Keratinocyte (primary cell): ENCODE data around the gene MAD1L1. TPM values are rescaled to one million over a fixed set of nuclear protein-coding genes. Genes with fewer than 3 reads are reported as not detected.

Experiments
- DNase-seq: peaks from one replicate; pipeline ENCODE4 v3.0.0-alpha.2; 2011; ENCODE audit warnings: low read depth, missing footprints, low spot score
- FAIRE-seq: peaks from 2 replicates; lab custom pipeline; 2011; peaks lifted over from hg19 to GRCh38; lab: Jason Lieb, UNC
- H2AFZ ChIP-seq: 2 replicates; pipeline ENCODE4 v1.6.0; 2012; ENCODE audit warnings: low read length, control low read depth, inconsistent platforms; ENCODE audit not compliant: control insufficient read depth
- H3K27ac ChIP-seq: 2 replicates; pipeline ENCODE4 v1.5.1; 2011; ENCODE audit warnings: low read length; ENCODE audit not compliant: control insufficient read depth, insufficient read depth
- H3K27me3 ChIP-seq: 3 replicates; pipeline ENCODE4 v1.6.0; 2011; ENCODE audit warnings: low read length; ENCODE audit not compliant: control insufficient read depth, insufficient read depth; ENCODE audit errors: extremely low read depth
- H3K36me3 ChIP-seq, 2 experiments: 2 replicates in 1 of 2; 3 replicates in 1 of 2; pipeline ENCODE4 v1.5.1; 2011; ENCODE audit warnings: low read length in 2 of 2, mild to moderate bottlenecking in 1 of 2; ENCODE audit not compliant: control insufficient read depth in 2 of 2, insufficient read depth in 2 of 2; ENCODE audit errors: extremely low read depth in 1 of 2
- H3K4me1 ChIP-seq: 3 replicates; pipeline ENCODE4 v1.5.1; 2011; ENCODE audit warnings: low read length; ENCODE audit not compliant: control insufficient read depth, insufficient read depth; ENCODE audit errors: extremely low read depth
- H3K4me2 ChIP-seq: 3 replicates; pipeline ENCODE4 v1.6.0; 2011; ENCODE audit warnings: low read depth, low read length; ENCODE audit not compliant: control insufficient read depth, insufficient read depth; ENCODE audit errors: extremely low read depth
- H3K4me3 ChIP-seq, 3 experiments: fragments of 200-600 bp in 1 of 3; sonication (generic) in 1 of 3; 2 replicates in 2 of 3; 3 replicates in 1 of 3; pipeline ENCODE4 v1.5.1; 2011 to 2016; ENCODE audit warnings: low read length in 3 of 3, mild to moderate bottlenecking in 3 of 3, control low read depth in 2 of 3, inconsistent platforms in 1 of 3, low read depth in 1 of 3, mixed read lengths in 1 of 3, mixed run types in 1 of 3, moderate library complexity in 1 of 3; ENCODE audit not compliant: control insufficient read depth in 2 of 3, insufficient read depth in 2 of 3; ENCODE audit errors: extremely low read depth in 1 of 3
- H3K79me2 ChIP-seq: 2 replicates; pipeline ENCODE4 v1.6.0; 2012; ENCODE audit warnings: low read length; ENCODE audit not compliant: control insufficient read depth, insufficient read depth
- H3K9ac ChIP-seq: 3 replicates; pipeline ENCODE4 v1.6.0; 2011; ENCODE audit warnings: low read length; ENCODE audit not compliant: control insufficient read depth, insufficient read depth; ENCODE audit errors: extremely low read depth
- H3K9me1 ChIP-seq: 3 replicates; pipeline ENCODE4 v1.6.0; 2011; ENCODE audit warnings: low read length; ENCODE audit not compliant: control insufficient read depth, insufficient read depth; ENCODE audit errors: extremely low read depth
- H3K9me3 ChIP-seq: 2 replicates; pipeline ENCODE4 v1.5.1; 2012; ENCODE audit warnings: low read depth, low read length; ENCODE audit not compliant: control insufficient read depth
- H4K20me1 ChIP-seq: 3 replicates; pipeline ENCODE4 v1.6.0; 2011; ENCODE audit warnings: low read length; ENCODE audit not compliant: control insufficient read depth, insufficient read depth; ENCODE audit errors: extremely low read depth
- CTCF ChIP-seq, 3 experiments: IDR thresholded peaks in 1 of 3; conservative IDR thresholded peaks in 1 of 3; optimal IDR thresholded peaks in 1 of 3; 2 replicates in 2 of 3; 3 replicates in 1 of 3; pipeline versions ENCODE3 to v1.5.1; 2011; ENCODE audit warnings: low read length in 3 of 3, mild to moderate bottlenecking in 3 of 3, moderate library complexity in 2 of 3, control low read depth in 1 of 3, inconsistent platforms in 1 of 3; ENCODE audit not compliant: insufficient read depth in 2 of 3; ENCODE audit errors: extremely low read depth in 1 of 3
- EZH2 ChIP-seq: IDR thresholded peaks from one replicate; pipeline ENCODE4 v1.6.1; 2012; ENCODE audit warnings: inconsistent platforms, mild to moderate bottlenecking, low read length, moderate library complexity
- dilution Hi-C: fragments of 300-500 bp; cut with MboI; formaldehyde crosslinking; loops from one replicate; pipeline ENCODE4 v1.7.0; 2020; ENCODE audit warnings: low sequenced_read_pairs; ENCODE audit not compliant: extremely low pct_ligation_motif_present
- polyA plus RNA-seq, 5 experiments: library from polyadenylated mRNA; depleted of rRNA in 3 of 5; stranded (reverse) in 3 of 5; stranded (forward) in 1 of 5; unstranded in 1 of 5; fragments of >200 nt; gene quantifications; 1 replicate in 1 of 5; 2 replicates in 3 of 5; 3 replicates in 1 of 5; pipeline versions ENCODE4 v1.2.1 to v1.2.3, GENCODE V29; 2011 to 2012; ENCODE audit warnings: missing spikeins in 2 of 5, low read depth in 1 of 5, low replicate concordance in 1 of 5

MAD1L1 gene
- polyA plus RNA-seq, 1 donor (not counting 4 experiments of a cell fraction or from before 2014, with no cell fraction given) = 18.0 TPM

GRCh38 chr7:1987084-1987535 lies 245.6 kb downstream of the MAD1L1 start:
- H3K79me2 ChIP-seq = no peaks in the 10 kb centered on the region
- no peaks in the 10 kb centered on the region for H3K4me1 ChIP-seq
- no peak overlapping the region for H3K9ac ChIP-seq
- no peak for FAIRE-seq
- no peaks in the 10 kb centered on the region for H3K27me3 ChIP-seq
- H3K9me3 ChIP-seq = no peaks in the 10 kb centered on the region
- dilution Hi-C loops = no loop called here
- no peak for DNase-seq
- H3K27ac ChIP-seq = no peak overlapping the region
- H3K4me3 ChIP-seq = no peak overlapping the region
- TF ChIP-seq CTCF (optimal IDR thresholded peaks at IDR 0.05 in 1 of 3, IDR thresholded peaks at IDR 0.05 in 1 of 3, conservative IDR thresholded peaks at IDR 0.05 in 1 of 3; ENCODE audit: extremely low read depth in 1 of 3, insufficient read depth in 2 of 3, low read length in 3 of 3) (no peak), EZH2 (no peak)
- no peak overlapping the region for H3K4me2 ChIP-seq
- no peaks in the 10 kb centered on the region for H3K36me3 ChIP-seq
- no peaks in the 10 kb centered on the region for H4K20me1 ChIP-seq
- H2AFZ ChIP-seq = no peak overlapping the region
- H3K9me1 ChIP-seq = no peaks in the 10 kb centered on the region

DNA sequence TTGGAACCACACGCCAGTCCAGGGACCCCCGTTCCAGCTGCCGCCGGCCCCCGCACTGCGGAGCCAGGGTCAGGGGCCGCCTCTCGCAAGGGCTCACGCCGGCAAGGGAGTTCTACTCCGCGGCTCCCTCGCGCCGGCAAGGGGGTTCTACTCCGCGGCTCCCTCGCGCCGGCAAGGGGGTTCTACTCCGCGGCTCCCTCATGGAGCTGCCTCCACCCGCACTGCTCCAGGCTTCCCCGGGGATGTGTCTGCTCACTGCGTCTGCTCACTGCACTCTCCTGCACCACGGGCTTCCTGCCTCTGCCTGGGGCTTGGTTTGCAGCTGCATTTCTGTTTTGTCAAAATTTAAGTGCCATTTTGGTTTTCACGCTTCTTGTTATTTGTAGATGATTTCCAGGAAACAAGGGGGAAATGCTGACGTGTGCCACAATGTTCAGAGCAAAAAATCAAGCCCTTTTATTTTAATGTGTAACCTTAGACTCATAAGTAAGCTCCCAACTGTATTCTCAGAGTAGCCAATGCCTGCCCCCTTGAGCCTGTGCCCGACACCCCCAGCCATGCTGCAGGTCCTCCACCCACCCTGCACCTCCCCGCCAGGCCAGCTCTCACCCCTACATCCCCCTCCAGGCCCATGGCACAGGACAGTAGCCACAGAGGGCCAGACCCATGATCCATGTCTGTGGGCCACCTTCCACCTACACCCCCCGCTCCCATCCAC lies 246.2 kb downstream of the MAD1L1 start:
- dilution Hi-C loops = no loop called here
- Histone ChIP-seq H3K9me1 (no peaks in the 10 kb centered on the region), H4K20me1 (no peaks in the 10 kb centered on the region), H3K27ac (no peak overlapping the region), H2AFZ (no peak overlapping the region), H3K79me2 (no peaks in the 10 kb centered on the region), H3K36me3 (no peaks in the 10 kb centered on the region), H3K9me3 (no peaks in the 10 kb centered on the region), H3K4me2 (no peak overlapping the region), H3K4me3 (no peak overlapping the region), H3K9ac (no peak overlapping the region), H3K4me1 (no peaks in the 10 kb centered on the region), H3K27me3 (no peaks in the 10 kb centered on the region)
- TF ChIP-seq CTCF (optimal IDR thresholded peaks at IDR 0.05 in 1 of 3, IDR thresholded peaks at IDR 0.05 in 1 of 3, conservative IDR thresholded peaks at IDR 0.05 in 1 of 3; ENCODE audit: extremely low read depth in 1 of 3, insufficient read depth in 2 of 3, low read length in 3 of 3) (no peak), EZH2 (no peak)
- DNase-seq = no peak
- FAIRE-seq = no peak
